GM23338 (cell line): ENCODE data around the gene ZNF441. TPM values are rescaled to one million over a fixed set of nuclear protein-coding genes. Genes with fewer than 3 reads are reported as not detected.

Experiments
- ATAC-seq: fragments of 200-7000 bp; cut with Tn5 transposase; 3 replicates; pipeline ENCODE4 v1.9.1; 2020
- DNase-seq: peaks from one replicate; pipeline ENCODE4 v3.0.0-alpha.2; 2015; ENCODE audit warnings: low spot score
- H2AFZ ChIP-seq: fragments of 200-600 bp; sonication (generic); 2 replicates; pipeline ENCODE4 v1.8.0; 2016; ENCODE audit warnings: antibody characterized with exemption, mild to moderate bottlenecking, moderate library complexity
- H3F3A ChIP-seq: fragments of 200-600 bp; sonication (generic); replicated peaks from 2 replicates; pipeline ENCODE4 v1.8.0; 2017; ENCODE audit warnings: antibody characterized with exemption, mixed run types, low read depth
- H3K27ac ChIP-seq: fragments of 200-600 bp; sonication (generic); 2 replicates; pipeline ENCODE4 v1.6.1; 2016; ENCODE audit warnings: low read depth
- H3K27me3 ChIP-seq: fragments of 200-600 bp; sonication (generic); 2 replicates; pipeline ENCODE4 v1.8.0; 2016; ENCODE audit warnings: mild to moderate bottlenecking, mixed run types, moderate library complexity; ENCODE audit not compliant: insufficient read depth
- H3K36me3 ChIP-seq: fragments of 200-600 bp; sonication (generic); 2 replicates; pipeline ENCODE4 v1.8.0; 2016; ENCODE audit warnings: mild to moderate bottlenecking; ENCODE audit not compliant: insufficient read depth
- H3K4me1 ChIP-seq: fragments of 200-600 bp; sonication (generic); 2 replicates; pipeline ENCODE4 v1.8.0; 2016; ENCODE audit warnings: mild to moderate bottlenecking, moderate library complexity; ENCODE audit not compliant: insufficient read depth
- H3K4me2 ChIP-seq: fragments of 200-600 bp; sonication (generic); 2 replicates; pipeline ENCODE4 v1.7.1; 2017; ENCODE audit warnings: mixed run types
- H3K4me3 ChIP-seq: fragments of 200-600 bp; sonication (generic); 2 replicates; pipeline ENCODE4 v1.6.1; 2016; ENCODE audit warnings: mixed run types
- H3K79me2 ChIP-seq: fragments of 200-600 bp; sonication (generic); replicated peaks from 2 replicates; pipeline ENCODE4 v1.8.0; 2017; ENCODE audit warnings: mild to moderate bottlenecking; ENCODE audit not compliant: insufficient read depth
- H3K9me2 ChIP-seq: fragments of 200-600 bp; sonication (generic); 2 replicates; pipeline ENCODE4 v1.8.0; 2017; ENCODE audit not compliant: insufficient read depth
- H4K20me1 ChIP-seq: fragments of 200-600 bp; sonication (generic); replicated peaks from 2 replicates; pipeline ENCODE4 v1.8.0; 2017; ENCODE audit warnings: mild to moderate bottlenecking; ENCODE audit not compliant: insufficient read depth
- H3K27ac Mint-ChIP-seq: 2 replicates; pipeline ENCODE4 v1.8.0; 2020; ENCODE audit warnings: inconsistent platforms, mild to moderate bottlenecking, moderate library complexity, mixed read lengths
- H3K27me3 Mint-ChIP-seq: 3 replicates; pipeline ENCODE4 v1.8.0; 2022; ENCODE audit warnings: low read depth, mild to moderate bottlenecking, moderate library complexity, mixed read lengths, inconsistent platforms; ENCODE audit not compliant: insufficient read depth, poor library complexity
- H3K36me3 Mint-ChIP-seq: 3 replicates; pipeline ENCODE4 v1.8.0; 2021; ENCODE audit warnings: low read depth, mild to moderate bottlenecking, inconsistent platforms, moderate library complexity, mixed read lengths
- H3K4me1 Mint-ChIP-seq: 3 replicates; pipeline ENCODE4 v1.8.0; 2020; ENCODE audit warnings: mild to moderate bottlenecking, inconsistent platforms, mixed read lengths
- H3K4me3 Mint-ChIP-seq: 3 replicates; pipeline ENCODE4 v1.8.0; 2021; ENCODE audit warnings: moderate library complexity, mild to moderate bottlenecking, inconsistent platforms, mixed read lengths
- H3K9me3 Mint-ChIP-seq: 3 replicates; pipeline ENCODE4 v1.8.0; 2020; ENCODE audit warnings: moderate library complexity, mild to moderate bottlenecking, inconsistent platforms, mixed read lengths
- CREB1 ChIP-seq: fragments of 250-450 bp; sonication (Bioruptor Pico); IDR thresholded peaks from 2 replicates; pipeline ENCODE4 v1.5.0; 2020; ENCODE audit warnings: low read depth, mild to moderate bottlenecking, moderate library complexity
- CTCF ChIP-seq, 2 experiments: fragments of 200-600 bp in 1 of 2; sonication (generic) in 1 of 2; conservative IDR thresholded peaks; 2 replicates each; pipeline versions ENCODE4 v1.5.1 to v1.6.1; 2016 to 2017; ENCODE audit warnings: antibody characterized with exemption in 2 of 2, low read depth in 2 of 2, mild to moderate bottlenecking in 2 of 2, moderate library complexity in 1 of 2
- NANOG ChIP-seq: IDR thresholded peaks from 2 replicates; pipeline ENCODE4 v1.6.1; 2016; ENCODE audit warnings: antibody characterized with exemption, borderline replicate concordance
- ZNF462 ChIP-seq: fragments of 250-450 bp; sonication (Bioruptor Pico); IDR thresholded peaks from 2 replicates; pipeline ENCODE4 v1.5.0; 2020; ENCODE audit warnings: mild to moderate bottlenecking, moderate library complexity
- polyA plus RNA-seq: library from polyadenylated mRNA; unstranded; fragments of >200 nt; fragmentation: Nextera tagmentation; extraction: Ambion mirVana; gene quantifications from 2 replicates; pipeline ENCODE4 v1.2.1, GENCODE V29; 2016
- total RNA-seq: library from RNA; depleted of rRNA; stranded (reverse); fragments of >200 nt; shearing (Covaris generic); gene quantifications from 2 replicates; pipeline ENCODE4 v1.2.3, GENCODE V29; 2014

The ZNF441 gene
- total and polyA plus RNA-seq, 2 experiments from 2014 or later, result 0.40 to 0.52 TPM

- Histone ChIP-seq H3K36me3 (no peaks in the 10 kb centered on the region), H2AFZ (no peak overlapping the region), H3F3A (no peaks in the 10 kb centered on the region), H3K4me2 (no peak overlapping the region), H3K4me3 (no peak overlapping the region), H3K79me2 (no peaks in the 10 kb centered on the region), H3K9me2 (no peaks in the 10 kb centered on the region; the same call in 1 of the 2 replicates), H3K4me1 (0 out of 2 replicates have a peak, but pooled peaks cover 3% of the 10 kb centered on the region), H4K20me1 (no peaks in the 10 kb centered on the region), H3K27me3 (peaks cover 18% of the 10 kb centered on the region), H3K27ac (no peak overlapping the region)
- no peak for DNase-seq
- Mint-ChIP-seq H3K4me1 (no peaks in the 10 kb centered on the region), H3K9me3 (peaks cover 84% of the 10 kb centered on the region), H3K36me3 (peaks cover 6% of the 10 kb centered on the region; the same call in 2 of the 3 replicates), H3K27me3 (peaks cover 2% of the 10 kb centered on the region), H3K27ac (no peak overlapping the region), H3K4me3 (no peak overlapping the region)
- no peak for ATAC-seq
- TF ChIP-seq NANOG, result no peak
- TF ChIP-seq CREB1 (CRISPR knock-in tag), result no peak
- TF ChIP-seq ZNF462, result no peak
- TF ChIP-seq CTCF (conservative IDR thresholded peaks at IDR 0.05; ENCODE audit: low read depth in 2 of 2), result no peak
These were observed 3.7 kb upstream of the ZNF441 start for GRCh38 chr19:11763117-11763516.
